ENCODE data around the gene ABHD8.

DNA sequence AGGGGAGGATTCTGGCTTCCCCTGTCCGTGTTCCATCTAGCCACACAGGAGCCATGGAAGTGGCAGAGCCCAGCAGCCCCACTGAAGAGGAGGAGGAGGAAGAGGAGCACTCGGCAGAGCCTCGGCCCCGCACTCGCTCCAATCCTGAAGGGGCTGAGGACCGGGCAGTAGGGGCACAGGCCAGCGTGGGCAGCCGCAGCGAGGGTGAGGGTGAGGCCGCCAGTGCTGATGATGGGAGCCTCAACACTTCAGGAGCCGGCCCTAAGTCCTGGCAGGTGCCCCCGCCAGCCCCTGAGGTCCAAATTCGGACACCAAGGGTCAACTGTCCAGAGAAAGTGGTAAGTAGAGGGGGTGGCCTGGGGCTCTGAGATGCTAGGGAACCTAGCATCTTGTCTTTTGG is 34.5 kb downstream of the ABHD8 start:
- TF ChIP-seq, protein P1, sequence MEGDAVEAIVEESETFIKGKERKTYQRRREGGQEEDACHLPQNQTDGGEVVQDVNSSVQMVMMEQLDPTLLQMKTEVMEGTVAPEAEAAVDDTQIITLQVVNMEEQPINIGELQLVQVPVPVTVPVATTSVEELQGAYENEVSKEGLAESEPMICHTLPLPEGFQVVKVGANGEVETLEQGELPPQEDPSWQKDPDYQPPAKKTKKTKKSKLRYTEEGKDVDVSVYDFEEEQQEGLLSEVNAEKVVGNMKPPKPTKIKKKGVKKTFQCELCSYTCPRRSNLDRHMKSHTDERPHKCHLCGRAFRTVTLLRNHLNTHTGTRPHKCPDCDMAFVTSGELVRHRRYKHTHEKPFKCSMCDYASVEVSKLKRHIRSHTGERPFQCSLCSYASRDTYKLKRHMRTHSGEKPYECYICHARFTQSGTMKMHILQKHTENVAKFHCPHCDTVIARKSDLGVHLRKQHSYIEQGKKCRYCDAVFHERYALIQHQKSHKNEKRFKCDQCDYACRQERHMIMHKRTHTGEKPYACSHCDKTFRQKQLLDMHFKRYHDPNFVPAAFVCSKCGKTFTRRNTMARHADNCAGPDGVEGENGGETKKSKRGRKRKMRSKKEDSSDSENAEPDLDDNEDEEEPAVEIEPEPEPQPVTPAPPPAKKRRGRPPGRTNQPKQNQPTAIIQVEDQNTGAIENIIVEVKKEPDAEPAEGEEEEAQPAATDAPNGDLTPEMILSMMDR (IDR thresholded peaks at IDR 0.05) = no peak
- TF ChIP-seq POLR2A (IDR thresholded peaks at IDR 0.05) = no peak

Data from adrenal gland (tissue), 5 donors.